Vagina (tissue), 2 donors: ENCODE measurements around the gene PLD5. TPM values are rescaled to one million over a fixed set of nuclear protein-coding genes. Genes with fewer than 3 reads are reported as not detected.

Experiments used
- DNase-seq, 2 donors: peaks; one replicate each; pipeline ENCODE4 v3.0.0-alpha.2; 2017; ENCODE audit errors: extremely low spot score in 2 of 2
- H3K27ac ChIP-seq: fragments of 200-600 bp; sonication (generic); one replicate; pipeline ENCODE4 v1.5.1; 2019
- H3K27me3 ChIP-seq: fragments of 200-600 bp; sonication (generic); one replicate; pipeline ENCODE4 v1.5.1; 2019
- H3K36me3 ChIP-seq, 2 donors: fragments of 200-600 bp; sonication (generic); one replicate each; pipeline ENCODE4 v1.5.1; 2017 to 2019
- H3K4me1 ChIP-seq: fragments of 200-600 bp; sonication (generic); one replicate; pipeline ENCODE4 v1.5.1; 2019
- H3K4me3 ChIP-seq, 2 donors: fragments of 200-600 bp; sonication (generic); 1 replicate in 1 of 2; 2 replicates in 1 of 2; pipeline ENCODE4 v1.5.1; 2016 to 2019
- H3K9me3 ChIP-seq: fragments of 200-600 bp; sonication (generic); one replicate; pipeline ENCODE4 v1.5.1; 2019
- POLR2A ChIP-seq, 2 donors: fragments of 450-650 bp; IDR thresholded peaks; one replicate each; pipeline ENCODE4 v1.6.1; 2017; ENCODE audit warnings: antibody characterized with exemption in 2 of 2, mild to moderate bottlenecking in 2 of 2, moderate library complexity in 2 of 2
- POLR2AphosphoS5 ChIP-seq, 2 donors: sonication (generic); formaldehyde crosslinking; IDR thresholded peaks; one replicate each; pipeline ENCODE4 v1.9.0; 2017; ENCODE audit warnings: antibody characterized with exemption in 2 of 2, mild to moderate bottlenecking in 2 of 2, low read depth in 1 of 2; ENCODE audit not compliant: insufficient read depth in 1 of 2
- intact Hi-C: fragments of 100-400 bp; cut with DNase I; formaldehyde crosslinking; loops from one replicate; pipeline ENCODE4 v1.15.1; 2023
- total RNA-seq: library from RNA; depleted of rRNA; stranded (reverse); fragments of >200 nt; gene quantifications from one replicate; pipeline ENCODE4 v1.2.3, GENCODE V29; 2016
- TF ChIP-seq, protein P1 (sequence below), 3 experiments: fragments of 450-650 bp in 2 of 3; fragments of 200-600 bp in 1 of 3; sonication (generic) in 1 of 3; IDR thresholded peaks; one replicate each; pipeline ENCODE4 v1.5.1; 2017 to 2019; ENCODE audit warnings: antibody characterized with exemption in 3 of 3, mild to moderate bottlenecking in 2 of 3, moderate library complexity in 2 of 3

PLD5 gene
- total RNA-seq, 1 donor from 2014 or later: 1.5 TPM

DNA sequence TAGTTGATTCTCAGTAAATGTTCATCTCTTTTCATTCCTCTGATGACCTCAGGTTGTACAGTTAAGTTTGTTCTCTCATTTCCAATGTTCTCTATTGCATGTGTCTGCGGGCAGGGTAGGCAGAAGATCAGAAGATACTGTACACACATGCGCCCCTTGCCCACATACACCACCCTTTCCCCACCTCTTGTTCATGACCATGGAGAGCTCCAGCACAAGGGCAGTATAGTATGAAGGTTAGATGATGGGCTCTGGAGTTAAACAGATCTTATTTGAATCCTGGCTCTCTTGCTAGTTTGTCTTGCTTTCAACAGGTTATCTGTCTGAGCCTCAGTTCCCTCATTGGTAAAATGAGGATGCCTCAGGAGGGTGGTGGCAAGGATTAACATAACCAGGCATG, 17.8 kb upstream of the PLD5 start:
- no peak overlapping the region for H3K4me3 ChIP-seq
- DNase-seq: no peak
- H3K4me1 ChIP-seq: no peaks in the 10 kb centered on the region
- TF ChIP-seq POLR2AphosphoS5 (IDR thresholded peaks at IDR 0.05; ENCODE audit: insufficient read depth in 1 of 2, low read depth in 1 of 2) (no peak), POLR2A (IDR thresholded peaks at IDR 0.05) (no peak)
- TF ChIP-seq, protein P1, sequence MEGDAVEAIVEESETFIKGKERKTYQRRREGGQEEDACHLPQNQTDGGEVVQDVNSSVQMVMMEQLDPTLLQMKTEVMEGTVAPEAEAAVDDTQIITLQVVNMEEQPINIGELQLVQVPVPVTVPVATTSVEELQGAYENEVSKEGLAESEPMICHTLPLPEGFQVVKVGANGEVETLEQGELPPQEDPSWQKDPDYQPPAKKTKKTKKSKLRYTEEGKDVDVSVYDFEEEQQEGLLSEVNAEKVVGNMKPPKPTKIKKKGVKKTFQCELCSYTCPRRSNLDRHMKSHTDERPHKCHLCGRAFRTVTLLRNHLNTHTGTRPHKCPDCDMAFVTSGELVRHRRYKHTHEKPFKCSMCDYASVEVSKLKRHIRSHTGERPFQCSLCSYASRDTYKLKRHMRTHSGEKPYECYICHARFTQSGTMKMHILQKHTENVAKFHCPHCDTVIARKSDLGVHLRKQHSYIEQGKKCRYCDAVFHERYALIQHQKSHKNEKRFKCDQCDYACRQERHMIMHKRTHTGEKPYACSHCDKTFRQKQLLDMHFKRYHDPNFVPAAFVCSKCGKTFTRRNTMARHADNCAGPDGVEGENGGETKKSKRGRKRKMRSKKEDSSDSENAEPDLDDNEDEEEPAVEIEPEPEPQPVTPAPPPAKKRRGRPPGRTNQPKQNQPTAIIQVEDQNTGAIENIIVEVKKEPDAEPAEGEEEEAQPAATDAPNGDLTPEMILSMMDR (IDR thresholded peaks at IDR 0.05): no peak
- no peaks in the 10 kb centered on the region for H3K36me3 ChIP-seq
- H3K27ac ChIP-seq: no peak overlapping the region
- no peaks in the 10 kb centered on the region for H3K27me3 ChIP-seq
- H3K9me3 ChIP-seq: no peaks in the 10 kb centered on the region
- intact Hi-C loops: no loop called here

- Histone ChIP-seq H3K36me3 (no peaks in the 10 kb centered on the region), H3K4me3 (no peak overlapping the region), H3K27ac (no peak overlapping the region), H3K27me3 (no peaks in the 10 kb centered on the region), H3K9me3 (no peaks in the 10 kb centered on the region), H3K4me1 (no peaks in the 10 kb centered on the region)
- no peak for TF ChIP-seq POLR2AphosphoS5 (IDR thresholded peaks at IDR 0.05; ENCODE audit: insufficient read depth in 1 of 2, low read depth in 1 of 2)
- no peak for TF ChIP-seq POLR2A (IDR thresholded peaks at IDR 0.05)
- TF ChIP-seq, protein P1 (IDR thresholded peaks at IDR 0.05): no peak
- intact Hi-C loops: no loop called here
- no peak for DNase-seq
Measured at GRCh38 chr1:242535986-242536385, 11.5 kb upstream of the PLD5 start.

DNA sequence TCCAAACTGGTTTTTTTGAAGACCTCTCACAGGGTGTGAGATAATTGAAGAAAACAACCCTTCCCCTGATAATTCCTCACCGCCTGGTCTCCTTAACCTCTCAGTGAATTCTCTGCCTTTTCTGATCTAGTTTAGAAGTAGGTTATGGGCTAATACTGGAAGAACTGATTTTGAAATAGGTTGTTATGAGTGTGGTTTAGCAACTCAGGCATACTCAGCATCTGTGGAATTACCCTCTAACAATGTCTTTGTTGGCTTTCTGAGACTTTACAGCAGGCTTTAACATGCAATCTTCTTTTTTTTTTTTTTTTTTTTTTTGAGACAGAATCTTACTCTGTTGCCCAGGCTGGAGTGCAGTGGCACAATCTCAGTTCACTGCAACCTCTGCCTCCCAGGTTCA, 10.3 kb upstream of the PLD5 start:
- Histone ChIP-seq H3K9me3 (no peaks in the 10 kb centered on the region), H3K4me3 (no peak overlapping the region), H3K4me1 (no peaks in the 10 kb centered on the region), H3K27me3 (no peaks in the 10 kb centered on the region), H3K36me3 (no peaks in the 10 kb centered on the region), H3K27ac (no peak overlapping the region)
- DNase-seq: no peak
- intact Hi-C loops: no loop called here
- TF ChIP-seq, protein P1 (IDR thresholded peaks at IDR 0.05): no peak
- TF ChIP-seq POLR2A (IDR thresholded peaks at IDR 0.05): no peak
- no peak for TF ChIP-seq POLR2AphosphoS5 (IDR thresholded peaks at IDR 0.05; ENCODE audit: insufficient read depth in 1 of 2, low read depth in 1 of 2)

GRCh38 chr1:242530761-242531160, 6.3 kb upstream of the PLD5 start:
- no peak overlapping the region for H3K27ac ChIP-seq
- no peak for DNase-seq
- no peak overlapping the region for H3K4me3 ChIP-seq
- intact Hi-C loops: no loop called here
- no peaks in the 10 kb centered on the region for H3K27me3 ChIP-seq
- H3K9me3 ChIP-seq: no peaks in the 10 kb centered on the region
- TF ChIP-seq POLR2A (IDR thresholded peaks at IDR 0.05) (no peak), POLR2AphosphoS5 (IDR thresholded peaks at IDR 0.05; ENCODE audit: insufficient read depth in 1 of 2, low read depth in 1 of 2) (no peak)
- TF ChIP-seq, protein P1 (IDR thresholded peaks at IDR 0.05): no peak
- H3K36me3 ChIP-seq: no peaks in the 10 kb centered on the region
- H3K4me1 ChIP-seq: no peaks in the 10 kb centered on the region

DNA sequence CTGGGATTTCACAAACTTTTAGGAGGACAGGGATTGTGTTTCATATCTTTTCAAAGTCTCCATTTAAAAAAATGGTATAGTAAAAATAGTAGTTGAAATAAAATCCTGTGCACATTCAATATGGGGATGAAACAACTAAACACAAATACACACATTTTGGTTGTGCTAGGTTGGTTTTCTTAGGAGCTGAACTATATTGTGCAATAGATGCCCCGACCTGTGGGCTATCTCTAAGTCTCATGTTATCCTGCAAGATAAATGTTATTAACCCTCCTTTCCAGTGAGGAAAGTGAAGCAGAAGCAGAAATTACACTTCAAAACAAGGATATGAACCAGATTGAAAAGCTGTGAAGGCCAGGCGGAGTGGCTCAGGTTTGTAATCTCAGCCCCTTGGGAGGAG, 1.3 kb upstream of the PLD5 start:
- peaks cover 16% of the 10 kb centered on the region for H3K4me1 ChIP-seq
- TF ChIP-seq POLR2AphosphoS5 (IDR thresholded peaks at IDR 0.05; ENCODE audit: insufficient read depth in 1 of 2, low read depth in 1 of 2) (no peak), POLR2A (IDR thresholded peaks at IDR 0.05) (no peak)
- TF ChIP-seq, protein P1 (IDR thresholded peaks at IDR 0.05): no peak
- H3K27ac ChIP-seq: no peak overlapping the region
- H3K9me3 ChIP-seq: no peaks in the 10 kb centered on the region
- DNase-seq: no peak
- no peak overlapping the region for H3K4me3 ChIP-seq
- intact Hi-C loops: no loop called here
- H3K36me3 ChIP-seq: no peaks in the 10 kb centered on the region
- H3K27me3 ChIP-seq: no peaks in the 10 kb centered on the region
